NCI-H524 treated with DMSO at 0.1 percent for 48 hours (cell line): ENCODE results near the gene CHCHD3.
A peak's percentile ranks its signal among the peaks of the same experiment; 100 is the strongest.

Experiments
- DNase-seq: peaks from one replicate; lab custom pipeline; 2025; lab: John Stamatoyannopoulos, UW

CHCHD3 gene

DNA sequence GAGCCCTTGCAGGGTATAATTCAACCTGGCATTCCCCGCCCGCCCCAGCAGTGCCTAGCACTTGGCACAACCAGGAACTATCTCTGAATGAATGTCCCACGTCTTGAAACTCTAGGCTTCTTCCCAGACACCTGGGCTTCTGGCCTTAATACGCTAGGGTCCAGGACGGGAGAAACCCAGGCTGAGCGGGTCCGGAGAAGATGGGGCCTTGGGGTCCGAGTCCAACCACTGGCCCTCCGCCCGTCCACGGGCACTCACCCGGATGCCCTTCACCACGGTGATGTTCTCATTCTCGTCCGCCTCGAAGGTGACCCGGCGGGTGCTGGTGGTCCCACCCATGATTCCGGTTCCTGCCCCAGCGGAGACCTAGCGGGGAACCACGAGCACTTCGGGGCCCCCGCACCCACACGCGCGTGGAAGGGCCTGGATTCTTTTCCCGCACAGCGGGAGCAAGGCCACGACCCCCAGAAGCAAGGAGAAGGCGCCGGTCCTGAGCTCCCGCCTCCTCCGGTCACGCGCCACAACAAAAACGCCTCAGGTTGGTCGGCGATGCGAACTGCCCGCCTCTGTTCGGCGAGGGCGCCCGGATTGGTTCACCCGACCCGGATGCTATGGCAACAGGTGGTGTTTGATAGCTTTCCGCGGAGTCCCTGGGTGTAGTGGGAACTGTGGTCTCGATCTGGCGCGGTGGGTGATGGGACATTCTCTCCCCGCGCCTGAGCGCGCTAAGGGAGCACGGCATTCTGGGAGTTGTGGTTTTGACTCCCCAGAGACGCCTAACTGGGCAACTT lies at the start of gene CHCHD3:
CHCHD3 (minus strand) TSS at position 492 of the 791 bp plus-strand sequence; CDS start at position 339, 153 bp downstream.
- DNase-seq: peak; percentile 73

DNA sequence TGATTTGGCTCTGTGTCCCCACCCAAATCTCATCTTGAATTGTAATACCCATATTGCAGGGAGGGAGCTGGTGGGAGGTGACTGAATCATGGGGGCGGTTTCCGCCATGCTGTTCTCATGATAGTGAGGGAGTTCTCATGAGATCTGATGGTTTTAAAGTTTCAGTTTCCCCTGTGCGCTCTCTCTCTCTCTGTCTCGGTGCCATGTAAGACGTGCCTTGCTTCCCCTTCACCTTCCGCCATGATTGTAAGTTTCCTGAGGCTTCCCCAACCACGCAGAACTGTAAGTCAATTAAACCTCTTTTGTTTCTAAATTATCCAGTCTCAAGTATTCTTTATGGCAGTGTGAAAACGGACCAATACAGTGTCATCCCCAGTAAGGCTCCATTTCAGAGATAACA lies 48.3 kb upstream of the CHCHD3 start:
- DNase-seq: no peak

- DNase-seq: no peak
These were observed 44.5 kb upstream of the CHCHD3 start for GRCh38 chr7:133126422-133126821.

GRCh38 chr7:133124974-133125373 lies 43.1 kb upstream of the CHCHD3 start:
- no peak for DNase-seq

DNA sequence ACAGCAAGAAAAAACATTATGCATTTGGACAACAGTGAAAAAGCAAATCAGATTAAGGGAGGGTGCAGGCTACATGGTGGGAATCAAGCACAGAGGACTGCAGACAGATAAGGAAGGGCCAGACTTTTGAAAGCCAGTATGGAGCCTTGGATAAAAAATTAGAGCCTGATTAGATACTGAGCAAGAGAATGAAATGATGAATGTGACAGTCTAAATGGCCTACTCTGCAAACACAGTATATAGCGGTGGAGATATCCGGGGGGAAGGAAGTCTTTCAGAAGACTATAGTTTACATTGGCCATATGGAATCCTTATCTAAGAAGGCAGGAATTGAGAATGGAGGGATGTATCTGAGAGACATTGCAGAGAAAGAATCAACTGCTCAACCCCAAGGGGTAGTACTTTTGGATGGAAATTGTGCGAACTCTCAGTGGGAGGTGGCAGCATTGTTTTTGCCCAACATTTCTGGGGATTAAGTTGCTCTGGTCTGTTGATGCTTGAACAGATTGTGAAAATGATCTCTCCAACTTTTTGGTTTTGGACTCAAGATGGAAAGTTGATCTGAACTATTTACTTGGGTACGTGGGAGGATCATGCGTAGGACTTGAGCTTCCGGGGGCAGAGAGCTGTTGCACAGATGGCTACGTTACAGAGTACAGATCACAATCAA lies 39.4 kb upstream of the CHCHD3 start:
- DNase-seq: no peak

GRCh38 chr7:133119067-133119466 lies 37.2 kb upstream of the CHCHD3 start:
- no peak for DNase-seq

DNA sequence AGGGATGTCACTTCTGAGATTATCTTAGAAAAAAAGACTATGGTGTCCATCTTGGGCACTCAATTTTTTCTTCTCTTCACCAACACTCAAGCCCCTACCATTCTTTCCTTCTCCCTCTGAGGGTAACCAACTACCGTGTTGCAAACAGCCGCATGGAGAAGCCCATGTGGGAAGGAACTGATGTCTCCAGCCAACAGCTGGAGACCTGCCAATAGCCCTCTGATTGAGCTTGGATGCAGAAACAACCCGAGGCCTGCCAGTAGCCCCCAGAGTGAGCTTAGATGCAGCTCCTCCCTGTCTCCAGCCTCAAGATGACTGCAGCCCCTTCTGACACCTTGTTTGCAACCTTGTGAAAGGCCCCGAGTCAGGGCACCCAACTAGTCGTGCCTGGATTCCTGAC lies 36.4 kb upstream of the CHCHD3 start:
- DNase-seq: no peak

DNA sequence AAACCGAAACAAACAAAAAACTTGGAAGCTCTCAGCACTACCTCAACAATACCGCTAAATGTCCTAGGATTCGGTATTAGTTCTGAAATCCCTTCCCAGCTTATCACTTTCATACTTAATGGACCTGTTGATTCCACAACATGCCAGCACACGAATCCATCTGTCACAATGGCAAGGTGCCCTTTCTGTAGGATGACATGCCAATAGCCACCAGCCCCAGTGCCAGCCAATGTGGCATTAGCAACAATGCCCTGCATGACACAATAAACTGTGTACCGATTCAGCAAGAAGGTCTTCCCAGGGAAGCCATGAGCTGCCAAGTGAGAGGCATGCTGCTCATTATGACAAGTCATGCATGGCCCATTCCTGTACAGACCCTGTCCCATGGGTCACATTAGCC lies 35.6 kb upstream of the CHCHD3 start:
- DNase-seq: no peak

GRCh38 chr7:133115596-133115995 lies 33.7 kb upstream of the CHCHD3 start:
- no peak for DNase-seq

DNA sequence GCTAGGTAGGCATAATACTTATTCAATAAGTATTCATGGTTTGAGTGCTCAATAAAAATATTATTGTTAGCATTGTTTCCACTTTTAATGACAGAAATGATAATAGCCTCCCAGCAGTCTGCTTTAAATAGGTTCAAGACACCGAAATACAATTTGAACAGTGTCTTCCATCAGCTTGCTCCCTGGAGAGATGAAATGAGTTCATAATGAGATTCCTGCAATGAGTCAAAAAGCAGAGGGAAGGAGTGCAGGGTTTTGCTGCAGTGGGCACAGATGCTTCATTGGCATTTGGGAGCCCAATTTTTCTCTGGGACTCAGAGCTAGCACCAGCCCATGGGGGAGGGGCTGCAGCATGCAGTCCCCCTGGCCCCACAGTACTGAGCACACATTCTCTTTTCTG lies 32.6 kb upstream of the CHCHD3 start:
- DNase-seq: no peak

GRCh38 chr7:133112976-133113375 lies 31.1 kb upstream of the CHCHD3 start:
- DNase-seq: no peak

GRCh38 chr7:133112335-133112734 lies 30.4 kb upstream of the CHCHD3 start:
- no peak for DNase-seq

DNA sequence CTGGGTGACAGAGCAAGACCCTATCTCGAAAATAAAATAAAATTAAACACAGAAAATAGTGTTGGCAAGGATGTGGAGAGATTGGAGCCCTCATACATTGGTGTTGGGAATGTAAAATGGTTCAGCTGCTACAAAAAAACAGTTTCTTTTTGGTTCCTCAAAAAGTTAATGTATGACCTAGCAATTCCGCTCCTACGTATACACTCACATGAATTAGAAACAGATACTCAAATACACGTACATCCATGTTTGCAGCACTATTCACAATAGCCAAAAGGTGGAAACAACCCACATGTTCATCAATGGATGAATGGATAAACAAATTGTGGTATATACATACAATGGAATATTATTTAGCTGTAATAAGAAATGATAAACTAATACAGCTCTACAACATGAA lies 28.4 kb upstream of the CHCHD3 start:
- DNase-seq: no peak

DNA sequence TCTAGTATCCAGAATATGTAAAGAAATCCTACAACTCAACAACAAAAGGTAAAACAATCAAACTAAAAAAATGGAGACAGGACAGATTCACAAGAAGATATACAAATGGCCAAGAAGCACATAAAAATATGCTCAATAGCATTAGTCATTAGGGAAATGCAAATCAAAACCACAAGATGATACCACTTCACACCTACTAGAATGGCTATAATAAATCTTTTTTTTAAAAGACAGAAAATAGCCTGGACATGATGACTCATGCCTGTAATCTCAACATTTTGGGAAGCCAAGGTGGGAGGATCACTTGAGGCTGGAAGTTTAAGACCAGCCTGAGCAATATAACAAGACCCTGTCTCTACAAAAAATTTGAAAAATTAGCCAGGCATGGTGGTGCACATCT lies 27.9 kb upstream of the CHCHD3 start:
- DNase-seq: no peak

DNA sequence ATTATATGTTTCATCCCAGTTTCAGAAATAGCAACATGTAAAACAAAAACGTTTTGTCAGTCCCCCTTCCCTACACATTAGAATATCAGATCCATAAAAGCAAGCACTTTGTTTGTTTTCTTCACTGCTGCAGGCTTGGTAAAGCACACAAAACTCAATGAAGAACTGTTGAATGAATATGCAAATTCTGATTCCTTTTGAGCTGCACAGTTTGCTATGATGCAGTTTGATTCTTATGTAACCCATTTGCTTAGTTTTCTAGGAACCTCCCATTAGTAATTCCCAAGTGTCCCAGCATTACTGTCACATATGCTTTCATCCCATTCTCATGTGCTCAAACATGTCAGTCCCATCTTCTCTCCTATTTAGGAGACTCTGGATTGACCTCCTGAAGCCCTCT lies 26.1 kb upstream of the CHCHD3 start:
- DNase-seq: no peak

DNA sequence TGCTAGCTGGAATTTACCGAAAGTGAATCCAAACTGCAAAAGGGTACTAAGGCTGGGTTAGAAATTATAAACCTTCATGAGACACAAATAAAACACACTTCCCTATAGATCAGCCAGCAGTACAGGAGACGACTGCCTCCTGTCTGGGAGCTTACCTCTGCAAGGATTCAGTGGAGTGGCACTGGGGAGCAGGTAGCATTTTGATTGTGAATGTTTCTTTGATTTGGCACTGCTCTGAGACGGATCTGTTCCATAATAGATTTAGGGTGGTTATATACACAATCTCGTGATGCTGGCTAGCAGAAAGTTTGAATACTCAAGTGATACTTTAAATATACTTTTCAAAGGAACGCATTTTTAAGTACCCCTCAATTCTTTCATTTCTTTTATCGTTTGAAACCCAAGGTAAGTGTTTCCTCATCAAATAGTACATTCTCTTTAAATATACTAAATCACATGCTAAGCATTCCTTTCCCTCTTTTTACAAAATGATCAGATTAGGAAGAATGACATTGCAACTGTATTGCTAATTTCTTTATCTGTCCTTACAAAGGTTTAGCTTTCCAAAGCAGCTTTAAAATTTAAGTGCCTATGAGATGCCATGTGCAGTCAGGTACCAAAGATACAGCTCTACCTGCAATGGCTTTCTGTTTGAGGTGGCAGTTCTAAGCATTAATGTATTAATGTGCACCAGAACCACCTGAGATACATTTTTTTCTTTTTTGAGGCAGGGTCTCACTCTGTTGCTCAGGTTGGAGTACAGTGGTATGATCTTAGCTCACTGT lies 20.6 kb upstream of the CHCHD3 start:
- DNase-seq: no peak

- no peak for DNase-seq
These were observed 17.9 kb upstream of the CHCHD3 start for GRCh38 chr7:133099633-133100286.

GRCh38 chr7:133095119-133095671 lies 13.3 kb upstream of the CHCHD3 start:
- no peak for DNase-seq

GRCh38 chr7:133091943-133092464 lies 10.1 kb upstream of the CHCHD3 start:
- DNase-seq: no peak

DNA sequence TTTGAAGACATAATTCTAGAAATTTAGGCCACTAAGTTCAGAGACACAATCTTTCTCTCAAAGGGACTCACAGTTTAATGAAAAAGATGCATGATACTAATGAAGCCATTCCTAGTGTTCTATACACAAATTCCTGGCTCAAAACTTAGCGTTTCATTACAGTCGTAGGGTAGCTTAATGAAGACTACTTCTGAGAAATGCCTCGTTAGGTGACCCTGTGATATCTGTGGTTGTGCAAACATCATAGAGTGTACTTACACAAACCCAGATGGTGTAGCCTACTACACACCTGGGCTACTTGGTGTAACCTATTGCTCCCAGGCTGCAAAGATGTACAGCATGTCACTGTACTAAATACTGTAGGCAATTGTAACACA lies 488 bp upstream of the CHCHD3 start:
- no peak for DNase-seq

GRCh38 chr7:133081119-133081598 lies 731 bp downstream of the CHCHD3 start:
- no peak for DNase-seq

GRCh38 chr7:133079296-133079695 lies 2.6 kb downstream of the CHCHD3 start:
- DNase-seq: no peak
